A549 (cell line): ENCODE results near the gene MRPL11. TPM values are rescaled to one million over a fixed set of nuclear protein-coding genes. Genes with fewer than 3 reads are reported as not detected.

Source experiments
- ATAC-seq, 2 experiments: fragments of 200-7000 bp in 1 of 2; fragments of >200 bp in 1 of 2; cut with Nextera tagmentation in 1 of 2; cut with Tn5 transposase in 1 of 2; 3 replicates each; pipeline versions ENCODE4 v1.8.0 to v1.9.1; 2018 to 2020; ENCODE audit warnings: mild to moderate bottlenecking in 1 of 2, moderate library complexity in 1 of 2
- CTCF ChIA-PET: fragments of 300-600 bp; sonication (Branson Sonifier 250); formaldehyde crosslinking; extraction: SDS; loops from one replicate; lab custom pipeline; 2021; ENCODE audit warnings: antibody characterized with exemption, inconsistent platforms; lab: Yijun Ruan, JAX
- POLR2A ChIA-PET: fragments of 350-600 bp; formaldehyde crosslinking; extraction: SDS; loops from one replicate; lab custom pipeline; 2021; ENCODE audit warnings: antibody characterized with exemption, inconsistent platforms; lab: Yijun Ruan, JAX
- DNase-seq, 2 experiments: peaks; one replicate each; pipeline versions ENCODE4 v3.0.0 to v3.0.0-alpha.2; 2011 to 2016; ENCODE audit warnings: low read depth in 1 of 2, low spot score in 1 of 2
- FAIRE-seq: peaks from 2 replicates; lab custom pipeline; 2011; peaks lifted over from hg19 to GRCh38; lab: Jason Lieb, UNC
- H3K27ac ChIP-seq, 2 experiments: fragments of >200 bp; sonication (Bioruptor Twin); formaldehyde crosslinking; 3 replicates each; pipeline ENCODE4 v1.5.1; 2016 to 2017
- H3K4me1 ChIP-seq: fragments of >200 bp; sonication (Bioruptor Twin); formaldehyde crosslinking; 3 replicates; pipeline ENCODE4 v1.6.1; 2016
- H3K4me2 ChIP-seq: fragments of >200 bp; sonication (Bioruptor Twin); formaldehyde crosslinking; 3 replicates; pipeline ENCODE4 v1.6.1; 2016
- H3K4me3 ChIP-seq: fragments of >200 bp; sonication (Bioruptor Twin); formaldehyde crosslinking; 3 replicates; pipeline ENCODE4 v1.5.1; 2016
- H3K9me3 ChIP-seq: fragments of >200 bp; sonication (Bioruptor Twin); formaldehyde crosslinking; 3 replicates; pipeline ENCODE4 v1.6.1; 2016
- ATOH8 ChIP-seq: fragments of 250-450 bp; sonication (Bioruptor Pico); IDR thresholded peaks from 2 replicates; pipeline ENCODE4 v1.5.0; 2020; ENCODE audit warnings: low read depth, mild to moderate bottlenecking, moderate library complexity
- BHLHE40 ChIP-seq: IDR thresholded peaks from 2 replicates; pipeline ENCODE4 v1.6.1; 2012; ENCODE audit warnings: low read depth, low read length, inconsistent platforms
- CHD2 ChIP-seq: fragments of 150-350 bp; IDR thresholded peaks from 2 replicates; pipeline ENCODE4 v1.6.1; 2014; ENCODE audit warnings: low read length; ENCODE audit not compliant: partially characterized antibody
- CTCF ChIP-seq: fragments of >200 bp; sonication (Bioruptor Twin); formaldehyde crosslinking; IDR thresholded peaks from 3 replicates; pipeline ENCODE4 v1.5.1; 2016
- EHMT2 ChIP-seq: fragments of 200-600 bp; sonication (generic); IDR thresholded peaks from 2 replicates; pipeline ENCODE4 v1.6.1; 2016; ENCODE audit warnings: antibody characterized with exemption, low read depth, mild to moderate bottlenecking, moderate library complexity
- FOSB ChIP-seq: fragments of 250-450 bp; sonication (Bioruptor Pico); IDR thresholded peaks from 2 replicates; pipeline ENCODE4 v1.5.0; 2020; ENCODE audit warnings: mild to moderate bottlenecking, moderate library complexity
- HES2 ChIP-seq: fragments of >200 bp; sonication (Bioruptor Twin); formaldehyde crosslinking; IDR thresholded peaks from 2 replicates; pipeline ENCODE4 v1.6.1; 2016
- HOXB5 ChIP-seq: fragments of 250-450 bp; sonication (Bioruptor Pico); IDR thresholded peaks from 2 replicates; pipeline ENCODE4 v1.5.0; 2020; ENCODE audit warnings: mild to moderate bottlenecking, moderate library complexity
- MAX ChIP-seq: IDR thresholded peaks from 2 replicates; pipeline ENCODE4 v1.6.1; 2012
- MYC ChIP-seq: IDR thresholded peaks from 2 replicates; pipeline ENCODE4 v1.6.1; 2012; ENCODE audit warnings: mild to moderate bottlenecking, inconsistent platforms, low read length, improper control_type of control experiment, borderline replicate concordance
- NPAS2 ChIP-seq: fragments of 250-450 bp; sonication (Bioruptor Pico); IDR thresholded peaks from 2 replicates; pipeline ENCODE4 v1.8.0; 2022; ENCODE audit warnings: mild to moderate bottlenecking, moderate library complexity, borderline replicate concordance
- NR3C1 ChIP-seq: fragments of >200 bp; sonication (Bioruptor Twin); formaldehyde crosslinking; IDR thresholded peaks from 3 replicates; pipeline ENCODE4 v1.6.1; 2017
- PHF8 ChIP-seq: fragments of 200-600 bp; sonication (generic); IDR thresholded peaks from 2 replicates; pipeline ENCODE4 v1.6.1; 2016; ENCODE audit warnings: low read depth, mild to moderate bottlenecking, antibody characterized with exemption, moderate library complexity, borderline replicate concordance
- POLR2AphosphoS2 ChIP-seq: conservative IDR thresholded peaks from 2 replicates; pipeline ENCODE4 v1.6.1; 2012; ENCODE audit warnings: low read length, improper control_type of control experiment, inconsistent platforms
- RAD21 ChIP-seq, 2 experiments: fragments of >200 bp in 1 of 2; sonication (Bioruptor Twin) in 1 of 2; formaldehyde crosslinking in 1 of 2; IDR thresholded peaks in 1 of 2; conservative IDR thresholded peaks in 1 of 2; 2 replicates in 1 of 2; 3 replicates in 1 of 2; pipeline ENCODE4 v1.6.1; 2012 to 2018; ENCODE audit warnings: inconsistent platforms in 1 of 2
- RCOR1 ChIP-seq: fragments of 150-350 bp; IDR thresholded peaks from 2 replicates; pipeline ENCODE4 v1.6.1; 2014; ENCODE audit warnings: antibody characterized with exemption, low read length, low read depth
- SMC3 ChIP-seq: fragments of >200 bp; sonication (Bioruptor Twin); formaldehyde crosslinking; IDR thresholded peaks from 3 replicates; pipeline ENCODE4 v1.6.1; 2018; ENCODE audit warnings: inconsistent platforms
- TP53 ChIP-seq: fragments of 250-450 bp; sonication (Bioruptor Pico); IDR thresholded peaks from 2 replicates; pipeline ENCODE4 v1.5.0; 2021; ENCODE audit warnings: mild to moderate bottlenecking, moderate library complexity
- USF2 ChIP-seq: fragments of 450-650 bp; IDR thresholded peaks from 2 replicates; pipeline ENCODE4 v1.6.1; 2014; ENCODE audit warnings: antibody characterized with exemption
- ZFP36 ChIP-seq: fragments of 450-650 bp; IDR thresholded peaks from 2 replicates; pipeline ENCODE4 v1.6.1; 2014; ENCODE audit warnings: borderline replicate concordance; ENCODE audit not compliant: partially characterized antibody
- ZNF302 ChIP-seq: fragments of 250-450 bp; sonication (Bioruptor Pico); IDR thresholded peaks from 2 replicates; pipeline ENCODE4 v1.9.0; 2021; ENCODE audit warnings: inconsistent platforms, mild to moderate bottlenecking, moderate library complexity
- WGBS: methylation state at CpG from one replicate; pipeline ENCODE4 v1.1.6; 2017; ENCODE audit errors: missing lambda C conversion rate; 5-methylcytosine and 5-hydroxymethylcytosine counted together
- polyA plus RNA-seq, 4 experiments: library from polyadenylated mRNA; depleted of rRNA in 3 of 4; stranded (reverse); fragments of >200 nt; fragmentation: RNase III in 1 of 4; extraction: RNeasy Plus Mini Kit Qiagen cat#74134 plus additional on column Dnase treatment in 1 of 4; gene quantifications; 2 replicates in 3 of 4; 3 replicates in 1 of 4; pipeline ENCODE4 v1.2.3, GENCODE V29; 2011 to 2017

MRPL11 gene
- polyA plus RNA-seq, 2 of the 4 experiments (the other 2 are of a cell fraction), result 62.9 to 73.8 TPM

- H3K9me3 ChIP-seq, result no peaks in the 10 kb centered on the region
- POLR2A ChIA-PET, result interaction anchor here (0.7 kb wide), 1 partner anchor 12 kb away, joined by 3 read pairs; no protein-coding TSS in a partner anchor
- 23% methylated on average over 9 of the region's 9 CpGs for WGBS
- H3K4me1 ChIP-seq, result no peaks in the 10 kb centered on the region
- CTCF ChIA-PET, result interaction anchor here (0.6 to 57.7 kb wide), 19 partner anchors 12 to 257 kb away, joined by 3 to 1614 read pairs (median 3); partner anchors contain the start of genes BBS1, DPP3, MRPL11 and NPAS4
- ATAC-seq (peak; percentile 94 to 96), DNase-seq (peak; percentile 72 to 75), FAIRE-seq (no peak)
- H3K27ac ChIP-seq, result no peak overlapping the region
- H3K4me3 ChIP-seq, result no peak overlapping the region
- TF ChIP-seq EHMT2 (no peak), CTCF (peak; percentile 87), RAD21 (conservative IDR thresholded peaks at IDR 0.05 in 1 of 2, IDR thresholded peaks at IDR 0.05 in 1 of 2) (peak; percentile 79 to 87), ZFP36 (no peak), CHD2 (no peak), SMC3 (peak; percentile 82), HOXB5 (CRISPR knock-in tag) (no peak), FOSB (CRISPR knock-in tag) (no peak), NR3C1 (no peak), MAX (0 out of 2 replicates have a peak, but pooled peaks have one; percentile 16), BHLHE40 (no peak), POLR2AphosphoS2 (no peak), ATOH8 (CRISPR knock-in tag) (no peak), NPAS2 (CRISPR knock-in tag) (no peak)
- H3K4me2 ChIP-seq, result no peak overlapping the region
Measured at GRCh38 chr11:66429983-66430602, 8.6 kb downstream of the MRPL11 start.

- no peak overlapping the region for H3K27ac ChIP-seq
- CTCF ChIA-PET, result interaction anchor here (0.6 to 57.7 kb wide), 8 partner anchors 11 to 932 kb away, joined by 3 to 1614 read pairs (median 3); partner anchors contain the start of genes MRPL11, NPAS4 and YIF1A
- H3K4me2 ChIP-seq, result no peak overlapping the region
- no peaks in the 10 kb centered on the region for H3K9me3 ChIP-seq
- no peak overlapping the region for H3K4me3 ChIP-seq
- no peak for TF ChIP-seq RCOR1
- no peak for FAIRE-seq
- POLR2A ChIA-PET, result no interaction called here
- ATAC-seq, result no peak
- no peaks in the 10 kb centered on the region for H3K4me1 ChIP-seq
- DNase-seq, result no peak
- 77% methylated on average over 2 of the region's 2 CpGs for WGBS
Measured at GRCh38 chr11:66428933-66429332, 9.7 kb downstream of the MRPL11 start.

GRCh38 chr11:66426314-66426713 lies 12.3 kb downstream of the MRPL11 start:
- WGBS, result 37% methylated on average over 23 of the region's 23 CpGs
- H3K4me1 ChIP-seq, result no peaks in the 10 kb centered on the region
- no peak overlapping the region for H3K4me2 ChIP-seq
- no peak for DNase-seq
- ChIA-PET POLR2A (no interaction called here), CTCF (interaction anchor here (48.5 to 57.7 kb wide), 2 partner anchors 8 to 24 kb away, joined by 1614 read pairs; partner anchors contain the start of genes MRPL11 and NPAS4)
- no peak overlapping the region for H3K27ac ChIP-seq
- no peak for FAIRE-seq
- no peak overlapping the region for H3K4me3 ChIP-seq
- H3K9me3 ChIP-seq, result peaks cover 4% of the 10 kb centered on the region; the same call in 1 of the 3 replicates
- TF ChIP-seq PHF8 (no peak), TP53 (CRISPR knock-in tag) (no peak), MYC (no peak), USF2 (no peak), HES2 (no peak), ZNF302 (no peak), CTCF (no peak), ATOH8 (CRISPR knock-in tag) (no peak), NR3C1 (no peak), RCOR1 (no peak)
- ATAC-seq, result no peak
